HG03097 (cell line): ENCODE results near the gene TSPEAR.
"Not testable (repeated sequence)": the region's sequence is repeated elsewhere in the genome, so short reads cannot be mapped to it uniquely, and the experiment has no call there.

Source experiments
- ATAC-seq: cut with Tn5 transposase; IDR thresholded peaks from one replicate; pipeline ENCODE4 v1.9.1; 2021; ENCODE audit not compliant: unreplicated experiment, low FRiP score

TSPEAR gene

DNA sequence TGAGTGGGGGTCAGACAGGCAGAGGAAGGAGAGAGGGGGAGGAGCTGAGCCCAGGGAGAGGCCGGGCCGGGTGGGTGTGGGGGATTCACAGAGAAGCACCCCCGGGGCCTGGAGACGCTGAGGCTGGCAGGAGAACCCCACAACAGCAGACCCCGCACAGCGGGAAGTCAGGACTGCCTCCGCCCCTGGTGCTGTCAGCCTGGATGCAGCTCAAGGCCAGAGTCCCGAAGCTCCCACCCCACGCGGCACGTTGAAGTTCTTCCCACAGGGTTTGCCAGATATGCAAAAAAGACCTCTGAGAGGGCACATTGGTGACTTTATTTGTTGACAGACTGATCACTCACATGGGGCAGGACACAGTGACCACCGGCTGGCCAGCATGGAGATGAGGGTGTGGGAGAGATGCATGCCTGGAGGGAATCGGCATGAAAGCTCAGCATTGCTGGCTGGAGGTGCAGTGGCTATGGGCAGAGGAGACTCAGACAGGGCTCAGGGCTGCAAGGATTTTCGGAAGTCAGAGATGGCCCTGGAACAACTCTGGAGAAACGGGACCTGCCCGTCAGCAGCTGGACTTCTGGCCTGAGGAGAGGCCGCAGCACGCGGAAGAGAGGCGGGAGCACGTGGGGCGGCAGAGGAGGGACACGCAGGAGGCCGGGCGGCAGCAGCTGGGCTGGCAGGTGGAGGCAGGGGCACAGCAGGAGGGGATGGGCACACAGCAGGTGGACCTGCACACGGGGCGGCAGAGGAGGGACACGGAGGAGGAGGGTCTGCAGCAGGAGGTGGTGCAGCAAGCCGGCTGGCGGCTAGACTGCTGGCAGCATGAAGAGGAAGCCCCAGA lies 153.7 kb downstream of the TSPEAR start:
- ATAC-seq: no peak

DNA sequence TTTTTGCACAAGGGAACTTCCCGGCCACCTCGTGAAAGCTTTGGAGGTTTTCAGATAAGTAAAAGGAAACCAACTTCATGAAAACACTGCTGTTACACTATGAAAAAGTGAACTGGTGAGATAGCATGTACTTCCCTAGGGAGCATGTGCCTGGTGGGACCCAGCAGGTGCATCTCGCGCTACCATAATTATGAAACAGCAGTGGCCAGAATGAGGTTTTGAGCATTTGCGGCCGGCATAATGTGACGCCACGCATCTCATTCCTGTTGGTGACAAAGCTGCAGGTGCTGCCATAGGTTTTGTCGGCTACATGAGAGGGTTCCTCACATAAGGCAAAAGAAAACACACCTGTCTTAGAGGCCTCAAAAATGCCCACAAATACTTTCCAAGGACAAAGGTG lies 154.5 kb downstream of the TSPEAR start:
- ATAC-seq: no peak

- no peak for ATAC-seq
Observed at GRCh38 chr21:44555200-44555875, 156.0 kb downstream of the TSPEAR start.

DNA sequence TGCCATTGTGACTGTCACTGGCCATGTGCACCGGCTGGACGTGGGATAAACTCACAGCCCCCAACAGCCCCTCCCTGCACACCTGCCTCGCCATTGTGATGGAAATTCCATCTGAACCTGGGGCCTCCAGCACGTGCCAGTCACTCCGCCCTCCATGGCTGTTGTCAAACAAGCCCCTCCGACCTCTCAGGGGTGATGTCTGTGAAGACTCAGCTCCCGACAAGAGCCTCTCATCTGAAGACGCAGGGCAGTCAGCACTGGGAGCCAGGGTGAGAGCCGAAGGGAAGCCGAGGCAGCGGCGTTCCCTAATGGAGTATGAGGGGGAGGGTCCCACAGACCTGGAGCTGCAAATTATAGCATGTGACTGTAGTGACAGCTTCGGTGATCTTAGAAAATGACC lies 158.7 kb downstream of the TSPEAR start:
- no peak for ATAC-seq

DNA sequence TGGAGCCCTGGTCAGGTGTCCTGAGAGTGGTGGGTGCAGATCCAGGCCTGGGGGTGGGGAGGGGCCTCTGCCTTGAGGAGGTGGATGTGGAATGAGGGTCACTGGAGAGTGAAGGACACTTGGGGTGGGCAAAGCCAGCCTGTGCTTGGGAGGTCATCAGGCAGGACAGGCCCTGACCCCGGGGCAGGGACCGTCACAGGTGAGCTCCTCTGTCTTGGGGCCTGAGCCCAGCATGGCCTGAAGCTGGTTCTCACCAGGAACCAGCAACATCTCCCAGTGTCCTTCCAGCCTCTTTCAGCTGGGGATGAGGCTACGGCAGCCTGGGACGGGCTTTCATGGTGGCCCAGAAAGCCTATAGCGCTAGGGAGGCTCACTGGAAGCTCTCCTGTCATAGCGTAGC lies 159.2 kb downstream of the TSPEAR start:
- ATAC-seq: no peak

- no peak for ATAC-seq
Observed at GRCh38 chr21:44551340-44551961, 159.9 kb downstream of the TSPEAR start, which contains the start of gene KRTAP10-2. Gene KRTAP10-2 (minus strand): TSS chr21:44551505. CDS start chr21:44551458, 47 bp downstream.

DNA sequence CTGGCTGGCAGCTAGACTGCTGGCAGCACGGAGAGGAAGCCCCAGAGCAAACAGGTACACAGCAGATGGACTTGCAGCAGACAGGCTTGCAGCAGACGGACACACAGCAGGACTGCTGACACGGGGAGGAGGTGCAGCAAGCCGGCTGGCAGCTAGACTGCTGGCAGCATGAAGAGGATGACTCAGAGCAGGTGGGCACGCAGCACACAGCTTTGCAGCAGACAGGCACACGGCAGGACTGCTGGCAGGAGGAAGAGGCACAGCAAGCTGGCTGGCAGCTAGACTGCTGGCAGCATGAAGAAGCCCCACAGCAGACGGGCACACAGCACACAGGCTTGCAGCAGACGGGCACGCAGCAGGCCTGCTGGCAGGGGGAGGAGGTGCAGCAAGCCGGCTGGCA lies 160.6 kb downstream of the TSPEAR start:
- ATAC-seq: no peak

GRCh38 chr21:44550285-44550684 lies 161.1 kb downstream of the TSPEAR start:
- not testable (repeated sequence) for ATAC-seq

- no peak for ATAC-seq
Observed at GRCh38 chr21:44549525-44550211, 161.7 kb downstream of the TSPEAR start.

DNA sequence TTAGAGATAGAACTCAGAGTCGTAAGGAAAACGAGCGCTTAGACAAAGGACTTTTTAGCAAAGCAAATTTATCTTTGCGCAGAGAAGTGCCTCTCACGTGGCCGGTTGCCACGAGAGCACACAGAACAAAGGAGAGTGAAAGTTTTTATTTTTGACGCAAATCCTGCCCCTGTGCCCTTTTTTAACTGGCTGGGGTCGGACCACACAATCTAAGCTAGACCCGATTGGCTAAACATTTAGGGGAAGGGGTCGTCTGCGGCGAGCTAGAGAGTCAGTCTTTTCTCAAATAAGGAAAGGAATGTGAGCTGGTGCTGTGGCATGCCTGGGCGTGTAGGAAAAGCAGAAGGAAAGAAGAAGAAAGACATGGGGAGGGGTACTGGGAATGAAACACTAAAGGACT lies 162.4 kb downstream of the TSPEAR start:
- ATAC-seq: no peak

GRCh38 chr21:44548381-44548780 lies 163.0 kb downstream of the TSPEAR start:
- ATAC-seq: no peak

DNA sequence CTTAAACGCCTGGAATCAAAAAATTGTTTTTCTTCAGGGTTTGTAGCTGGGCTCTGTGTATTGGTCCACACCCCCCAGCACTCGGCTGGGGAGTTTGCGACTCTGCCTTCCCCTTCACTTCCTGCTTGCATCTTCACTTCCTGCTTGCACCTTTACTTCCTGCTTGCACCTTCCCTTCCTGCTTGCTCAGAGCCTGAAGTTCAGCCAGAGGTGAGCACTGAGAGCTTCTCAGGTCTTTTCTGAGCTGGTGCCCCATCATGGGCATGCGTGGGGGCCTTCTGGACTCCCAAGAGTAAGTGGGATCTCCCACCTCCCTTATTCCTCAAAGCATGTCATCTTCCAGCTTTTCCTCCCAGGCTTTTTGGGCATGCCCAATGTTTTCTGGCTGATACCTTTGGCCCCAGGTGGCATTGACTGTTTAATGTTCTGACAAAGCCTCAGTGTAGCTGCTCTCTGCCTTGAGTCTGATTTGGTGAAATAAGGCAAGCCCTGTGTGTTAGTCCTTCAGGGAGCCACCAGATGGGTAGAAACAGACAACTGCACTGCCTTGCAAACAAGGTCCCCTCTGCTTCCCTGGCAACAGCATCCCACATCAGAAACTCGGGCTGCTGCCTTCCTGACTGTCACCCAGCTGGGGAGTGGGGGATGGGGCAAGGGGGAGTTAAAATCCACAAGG lies 163.6 kb downstream of the TSPEAR start:
- ATAC-seq: no peak

DNA sequence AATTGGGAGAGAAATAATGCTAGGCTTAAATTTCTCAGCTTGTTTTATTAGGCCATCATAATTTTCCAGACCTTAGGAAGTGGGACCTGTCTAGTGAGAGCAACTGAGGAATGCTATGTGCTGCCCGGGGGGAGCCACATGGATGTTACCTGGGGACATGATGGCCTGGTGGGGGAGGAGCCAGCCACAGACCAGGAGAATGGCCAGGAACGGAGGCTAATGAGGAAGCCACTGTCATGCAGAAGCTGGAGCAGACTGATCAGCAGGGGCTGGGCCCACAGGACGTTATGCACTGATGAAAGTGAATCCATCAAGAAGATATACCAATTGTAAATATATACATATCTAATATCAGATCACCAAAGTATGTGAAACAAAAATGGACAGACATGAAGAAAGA lies 166.8 kb downstream of the TSPEAR start:
- ATAC-seq: no peak

- ATAC-seq: no peak
Observed at GRCh38 chr21:44542716-44543115, 168.7 kb downstream of the TSPEAR start.

GRCh38 chr21:44540741-44541288 lies 170.6 kb downstream of the TSPEAR start:
- ATAC-seq: no peak

- ATAC-seq: no peak
Observed at GRCh38 chr21:44539991-44540666, 171.2 kb downstream of the TSPEAR start, which contains the start of gene KRTAP10-1. Gene KRTAP10-1 (minus strand): TSS chr21:44540195. CDS start chr21:44540150, 45 bp downstream.

GRCh38 chr21:44539046-44539445 lies 172.3 kb downstream of the TSPEAR start:
- no peak for ATAC-seq

GRCh38 chr21:44537930-44538911 lies 173.2 kb downstream of the TSPEAR start:
- no peak for ATAC-seq
